ENCODE results near the gene EVI5L. TPM values are rescaled to one million over a fixed set of nuclear protein-coding genes. Genes with fewer than 3 reads are reported as not detected.

Gene EVI5L
- total RNA-seq, 1 experiment from 2014 or later: 25.7 TPM

DNA sequence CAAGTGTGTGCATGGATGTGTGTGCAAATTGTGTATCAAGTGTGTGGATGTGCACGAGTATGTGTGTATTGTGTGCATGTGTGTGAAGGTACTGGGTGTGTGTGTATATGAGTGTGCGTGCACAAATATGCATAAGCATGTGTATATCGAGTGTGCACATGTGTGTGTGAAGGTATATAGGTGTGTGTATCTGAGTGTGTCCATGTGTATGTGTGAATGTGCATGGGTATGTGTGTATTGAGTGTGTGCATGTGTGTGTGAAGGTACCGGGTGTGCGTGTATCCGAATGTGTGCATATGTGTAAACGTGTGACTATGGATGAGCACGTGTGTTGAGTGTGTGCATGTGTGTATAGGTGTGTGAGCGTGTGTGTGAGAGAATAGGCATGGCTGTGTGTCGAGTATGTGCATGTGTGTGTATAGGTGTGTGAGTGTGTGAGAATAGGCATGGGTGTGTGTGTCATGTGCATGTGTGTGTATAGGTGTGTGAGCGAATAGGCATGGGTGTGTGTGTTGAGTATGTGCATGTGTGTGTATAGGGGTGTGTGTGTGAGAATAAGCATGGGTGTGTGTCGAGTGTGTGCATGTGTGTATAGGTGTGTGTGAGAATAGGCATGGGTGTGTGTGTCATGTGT lies 12.8 kb downstream of the EVI5L start:
- Mint-ChIP-seq H3K4me1 (ENCODE audit: insufficient read depth, unreplicated experiment) (peaks cover 9% of the 10 kb centered on the region), H3K4me3 (ENCODE audit: unreplicated experiment) (no peak overlapping the region), H3K36me3 (ENCODE audit: insufficient read depth, unreplicated experiment) (peaks cover 9% of the 10 kb centered on the region), H3K9me3 (ENCODE audit: unreplicated experiment) (no peaks in the 10 kb centered on the region), H3K27me3 (ENCODE audit: insufficient read depth, unreplicated experiment) (no peaks in the 10 kb centered on the region), H3K27ac (ENCODE audit: low read depth, unreplicated experiment) (no peak overlapping the region)
- intact Hi-C loops (cut with micrococcal nuclease): no loop called here
- POLR2A ChIA-PET: no interaction called here
- TF ChIP-seq, protein P1, sequence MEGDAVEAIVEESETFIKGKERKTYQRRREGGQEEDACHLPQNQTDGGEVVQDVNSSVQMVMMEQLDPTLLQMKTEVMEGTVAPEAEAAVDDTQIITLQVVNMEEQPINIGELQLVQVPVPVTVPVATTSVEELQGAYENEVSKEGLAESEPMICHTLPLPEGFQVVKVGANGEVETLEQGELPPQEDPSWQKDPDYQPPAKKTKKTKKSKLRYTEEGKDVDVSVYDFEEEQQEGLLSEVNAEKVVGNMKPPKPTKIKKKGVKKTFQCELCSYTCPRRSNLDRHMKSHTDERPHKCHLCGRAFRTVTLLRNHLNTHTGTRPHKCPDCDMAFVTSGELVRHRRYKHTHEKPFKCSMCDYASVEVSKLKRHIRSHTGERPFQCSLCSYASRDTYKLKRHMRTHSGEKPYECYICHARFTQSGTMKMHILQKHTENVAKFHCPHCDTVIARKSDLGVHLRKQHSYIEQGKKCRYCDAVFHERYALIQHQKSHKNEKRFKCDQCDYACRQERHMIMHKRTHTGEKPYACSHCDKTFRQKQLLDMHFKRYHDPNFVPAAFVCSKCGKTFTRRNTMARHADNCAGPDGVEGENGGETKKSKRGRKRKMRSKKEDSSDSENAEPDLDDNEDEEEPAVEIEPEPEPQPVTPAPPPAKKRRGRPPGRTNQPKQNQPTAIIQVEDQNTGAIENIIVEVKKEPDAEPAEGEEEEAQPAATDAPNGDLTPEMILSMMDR (IDR thresholded peaks at IDR 0.05; ENCODE audit: unreplicated experiment): no peak
- no peak for DNase-seq (ENCODE audit: unreplicated experiment)
- no TSS peak for BruUV-seq (replicated peaks)
- CTCF ChIA-PET: no interaction called here

DNA sequence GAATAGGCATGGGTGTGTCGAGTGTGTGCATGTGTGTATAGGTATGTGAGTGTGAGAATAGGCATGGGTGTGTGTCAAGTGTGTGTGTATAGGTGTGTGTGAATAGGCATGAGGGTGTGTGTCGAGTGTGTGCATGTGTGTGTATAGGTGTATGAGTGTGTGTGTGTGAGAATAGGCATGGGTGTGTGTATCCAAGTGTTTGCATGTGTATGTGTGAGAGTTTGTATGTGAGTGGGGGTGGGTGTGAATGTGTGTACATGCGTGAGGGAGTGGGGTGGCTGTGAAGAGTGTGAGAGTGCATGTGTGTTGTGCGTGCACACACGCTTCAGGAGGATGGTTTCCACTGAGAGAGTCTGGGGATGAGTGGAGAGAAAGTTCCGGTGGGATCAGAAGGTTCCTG lies 13.5 kb downstream of the EVI5L start:
- intact Hi-C loops (cut with micrococcal nuclease): no loop called here
- CTCF ChIA-PET: no interaction called here
- H3K4me3 Mint-ChIP-seq (ENCODE audit: unreplicated experiment): no peak overlapping the region
- H3K9me3 Mint-ChIP-seq (ENCODE audit: unreplicated experiment): no peaks in the 10 kb centered on the region
- no TSS peak for BruUV-seq (replicated peaks)
- TF ChIP-seq, protein P1 (IDR thresholded peaks at IDR 0.05; ENCODE audit: unreplicated experiment): no peak
- no peak for DNase-seq (ENCODE audit: unreplicated experiment)
- H3K27ac Mint-ChIP-seq (ENCODE audit: low read depth, unreplicated experiment): no peak overlapping the region
- peaks cover 7% of the 10 kb centered on the region for H3K36me3 Mint-ChIP-seq (ENCODE audit: insufficient read depth, unreplicated experiment)
- H3K4me1 Mint-ChIP-seq (ENCODE audit: insufficient read depth, unreplicated experiment): peaks cover 1% of the 10 kb centered on the region
- no peaks in the 10 kb centered on the region for H3K27me3 Mint-ChIP-seq (ENCODE audit: insufficient read depth, unreplicated experiment)
- POLR2A ChIA-PET: no interaction called here

DNA sequence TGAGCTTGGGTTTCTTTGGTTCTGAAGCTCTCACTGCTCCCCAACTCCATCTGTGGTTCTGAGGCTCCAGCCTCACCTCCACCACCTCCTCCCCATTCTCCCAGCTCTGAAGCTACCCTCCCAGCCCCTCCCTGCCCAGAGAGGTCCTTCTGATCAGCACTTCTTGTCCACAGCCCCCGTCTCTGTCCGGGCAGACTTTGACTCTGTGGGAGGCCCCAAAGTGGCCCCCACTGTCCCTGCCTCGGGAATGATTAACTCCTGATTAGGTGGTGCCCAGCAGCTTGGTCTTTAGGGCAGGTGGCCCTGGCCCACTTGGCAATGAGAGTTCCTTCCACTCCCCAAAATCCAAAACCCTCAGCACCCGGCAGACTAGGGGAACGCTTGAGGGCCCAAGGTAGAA lies 14.4 kb downstream of the EVI5L start:
- H3K9me3 Mint-ChIP-seq (ENCODE audit: unreplicated experiment): no peaks in the 10 kb centered on the region
- ChIA-PET POLR2A (interaction anchor here (0.5 kb wide), 1 partner anchor 920 kb away, joined by 3 read pairs; no protein-coding TSS in a partner anchor), CTCF (no interaction called here)
- DNase-seq (ENCODE audit: unreplicated experiment): no peak
- H3K27ac Mint-ChIP-seq (ENCODE audit: low read depth, unreplicated experiment): no peak overlapping the region
- H3K27me3 Mint-ChIP-seq (ENCODE audit: insufficient read depth, unreplicated experiment): no peaks in the 10 kb centered on the region
- H3K4me3 Mint-ChIP-seq (ENCODE audit: unreplicated experiment): no peak overlapping the region
- peaks cover 5% of the 10 kb centered on the region for H3K36me3 Mint-ChIP-seq (ENCODE audit: insufficient read depth, unreplicated experiment)
- TF ChIP-seq, protein P1 (IDR thresholded peaks at IDR 0.05; ENCODE audit: unreplicated experiment): no peak
- intact Hi-C loops (cut with micrococcal nuclease): no loop called here
- BruUV-seq (replicated peaks): no TSS peak
- H3K4me1 Mint-ChIP-seq (ENCODE audit: insufficient read depth, unreplicated experiment): no peaks in the 10 kb centered on the region

DNA sequence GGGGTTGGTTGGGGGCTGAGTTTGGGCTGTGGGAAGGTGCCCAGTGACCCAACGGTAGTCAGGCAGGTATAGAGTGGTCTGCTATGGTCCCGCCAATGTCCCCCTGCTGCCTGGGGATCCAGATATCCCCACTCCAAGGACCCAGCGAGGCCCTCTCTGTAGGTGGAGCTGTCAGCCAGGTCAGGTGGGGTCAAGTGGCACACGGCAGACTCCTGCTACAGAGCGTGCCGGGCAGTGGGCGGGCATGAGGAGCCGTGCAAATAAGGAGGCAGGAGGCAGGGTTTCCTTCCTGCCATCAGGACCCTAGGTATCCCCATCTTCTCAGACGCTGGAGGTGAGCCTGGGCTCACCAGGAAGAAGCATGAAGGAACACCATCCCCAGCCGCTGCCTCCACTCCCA lies 14.9 kb downstream of the EVI5L start:
- intact Hi-C loops (cut with micrococcal nuclease): no loop called here
- H3K36me3 Mint-ChIP-seq (ENCODE audit: insufficient read depth, unreplicated experiment): peaks cover 8% of the 10 kb centered on the region
- ChIA-PET POLR2A (interaction anchor here (0.5 kb wide), 1 partner anchor 920 kb away, joined by 3 read pairs; no protein-coding TSS in a partner anchor), CTCF (no interaction called here)
- no peaks in the 10 kb centered on the region for H3K9me3 Mint-ChIP-seq (ENCODE audit: unreplicated experiment)
- H3K27me3 Mint-ChIP-seq (ENCODE audit: insufficient read depth, unreplicated experiment): no peaks in the 10 kb centered on the region
- TF ChIP-seq, protein P1 (IDR thresholded peaks at IDR 0.05; ENCODE audit: unreplicated experiment): no peak
- H3K4me1 Mint-ChIP-seq (ENCODE audit: insufficient read depth, unreplicated experiment): peaks cover 1% of the 10 kb centered on the region
- BruUV-seq (replicated peaks): no TSS peak
- H3K27ac Mint-ChIP-seq (ENCODE audit: low read depth, unreplicated experiment): no peak overlapping the region
- DNase-seq (ENCODE audit: unreplicated experiment): no peak
- no peak overlapping the region for H3K4me3 Mint-ChIP-seq (ENCODE audit: unreplicated experiment)
